RWPE2 (cell line): Measurements from ENCODE around the gene PINK1.

Experiments
- ATAC-seq: fragments of 200-7000 bp; cut with Tn5 transposase; 3 replicates; pipeline ENCODE4 v1.9.1; 2021; ENCODE audit warnings: low read depth
- DNase-seq: peaks from one replicate; pipeline ENCODE4 v3.0.0-alpha.2; 2020; ENCODE audit warnings: low spot score
- H3K27ac ChIP-seq: fragments of 450-650 bp; 2 replicates; pipeline ENCODE4 v1.5.1; 2017; ENCODE audit warnings: mild to moderate bottlenecking; ENCODE audit not compliant: poor library complexity, severe bottlenecking
- H3K27me3 ChIP-seq: fragments of 250-450 bp; sonication (Bioruptor Pico); 2 replicates; pipeline ENCODE4 v1.5.1; 2021; ENCODE audit warnings: mild to moderate bottlenecking, moderate library complexity; ENCODE audit not compliant: insufficient read depth, poor library complexity, severe bottlenecking
- H3K36me3 ChIP-seq: fragments of 250-450 bp; sonication (Bioruptor Pico); 2 replicates; pipeline ENCODE4 v1.5.1; 2020; ENCODE audit warnings: low read depth, mild to moderate bottlenecking, moderate library complexity
- H3K4me1 ChIP-seq: fragments of 250-450 bp; sonication (Bioruptor Pico); 2 replicates; pipeline ENCODE4 v1.5.1; 2021; ENCODE audit warnings: mild to moderate bottlenecking, moderate library complexity; ENCODE audit not compliant: insufficient read depth, poor library complexity, severe bottlenecking
- H3K4me3 ChIP-seq: fragments of 250-450 bp; sonication (Bioruptor Pico); 2 replicates; pipeline ENCODE4 v1.5.1; 2021; ENCODE audit warnings: mild to moderate bottlenecking, moderate library complexity; ENCODE audit not compliant: severe bottlenecking
- H3K9me3 ChIP-seq: fragments of 250-450 bp; sonication (Bioruptor Pico); 2 replicates; pipeline ENCODE4 v1.5.1; 2021; ENCODE audit warnings: mild to moderate bottlenecking, moderate library complexity; ENCODE audit not compliant: severe bottlenecking
- CTCF ChIP-seq: fragments of 450-650 bp; IDR thresholded peaks from one replicate; pipeline ENCODE4 v1.5.1; 2017; ENCODE audit warnings: mild to moderate bottlenecking, moderate library complexity; ENCODE audit not compliant: poor library complexity, severe bottlenecking

The PINK1 gene

DNA sequence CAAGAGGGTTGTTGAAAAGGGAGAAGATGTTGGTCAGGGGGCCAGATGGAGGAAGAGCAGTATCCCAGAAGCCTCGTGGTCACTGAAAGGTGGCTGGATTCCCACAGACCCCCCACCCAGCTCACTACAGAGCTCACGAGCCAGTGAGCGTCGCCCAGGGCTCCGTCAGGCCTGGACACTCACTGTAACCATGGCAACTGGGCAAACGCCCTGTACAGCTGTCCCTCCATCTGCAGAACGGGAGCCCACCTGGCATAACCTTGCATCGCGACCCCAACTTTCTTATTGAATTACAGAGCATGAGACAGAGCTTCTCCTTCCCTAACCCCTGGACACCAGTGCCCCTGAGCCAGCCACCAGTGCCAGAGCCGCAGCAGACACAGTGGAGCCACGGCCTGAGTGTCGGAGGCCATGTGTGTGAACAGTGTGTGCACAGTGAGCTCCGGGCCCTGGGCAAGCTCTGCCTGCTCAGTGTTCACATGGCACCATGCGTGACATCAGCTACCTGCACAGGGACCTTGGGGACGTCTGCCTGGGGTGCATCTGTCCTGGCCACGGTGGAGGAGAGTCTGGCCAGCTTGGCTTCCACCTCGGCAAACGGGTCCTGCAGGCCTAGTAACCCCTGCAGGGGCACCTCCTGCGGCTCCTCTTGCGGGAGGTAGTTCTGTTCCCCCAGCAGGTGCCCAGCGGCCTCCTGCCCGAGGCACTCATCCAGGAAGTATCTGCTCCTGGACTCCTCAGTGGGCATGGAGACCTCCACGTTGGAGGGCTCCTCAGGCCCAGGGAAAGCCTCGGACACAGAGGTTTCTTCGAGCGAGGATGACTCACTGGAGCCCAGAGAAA lies 53.8 kb downstream of the PINK1 start:
- Histone ChIP-seq H3K27ac (no peak overlapping the region), H3K4me3 (no peak overlapping the region), H3K36me3 (no peaks in the 10 kb centered on the region), H3K4me1 (no peaks in the 10 kb centered on the region), H3K27me3 (no peaks in the 10 kb centered on the region), H3K9me3 (no peaks in the 10 kb centered on the region)
- DNase-seq (no peak), ATAC-seq (no peak)
- TF ChIP-seq CTCF: no peak

DNA sequence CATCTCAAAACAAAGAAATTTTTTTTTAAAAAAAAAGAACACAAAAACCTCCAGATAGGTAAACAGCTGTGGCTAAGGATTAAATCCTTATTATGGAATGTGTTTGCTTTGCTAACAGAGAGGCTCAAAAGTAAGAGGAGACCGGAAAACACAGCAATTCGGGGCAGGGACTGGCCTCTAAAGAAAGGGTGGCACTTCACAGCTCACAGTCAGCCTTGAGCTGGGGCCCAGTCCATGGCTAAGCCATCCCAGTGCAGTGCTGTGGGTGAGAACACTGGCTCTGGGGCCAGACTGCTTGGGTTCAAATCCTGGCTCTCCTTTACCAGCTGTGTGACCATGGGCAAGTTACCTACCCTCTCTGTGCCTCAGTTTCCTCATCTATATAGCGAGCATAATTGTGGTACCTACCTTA lies 56.4 kb downstream of the PINK1 start:
- DNase-seq (no peak), ATAC-seq (no peak)
- Histone ChIP-seq H3K4me1 (no peaks in the 10 kb centered on the region), H3K4me3 (no peak overlapping the region), H3K27ac (no peak overlapping the region), H3K9me3 (no peaks in the 10 kb centered on the region), H3K27me3 (no peaks in the 10 kb centered on the region), H3K36me3 (no peaks in the 10 kb centered on the region)
- TF ChIP-seq CTCF: no peak

DNA sequence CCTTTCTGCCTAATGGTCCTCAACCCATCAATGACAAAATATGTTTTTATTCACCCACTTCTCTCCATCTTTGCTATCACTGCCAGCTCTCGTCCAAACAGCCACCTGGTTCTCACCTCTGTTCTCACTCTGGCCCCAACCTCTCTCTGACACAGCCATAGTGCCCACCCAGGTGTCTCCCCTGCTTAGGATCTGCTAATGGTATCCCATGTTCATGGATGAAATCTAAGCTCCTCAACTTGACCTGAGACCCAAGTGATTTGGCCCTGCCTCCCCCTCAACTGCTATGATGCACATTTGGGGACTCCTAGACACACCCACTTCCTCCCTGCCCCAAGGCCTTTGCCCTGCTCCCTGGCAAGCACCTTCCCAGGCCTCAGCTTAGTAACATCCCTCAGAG lies 58.6 kb downstream of the PINK1 start:
- Histone ChIP-seq H3K36me3 (no peaks in the 10 kb centered on the region), H3K4me1 (peaks cover under 1% of the 10 kb centered on the region), H3K27ac (no peak overlapping the region), H3K4me3 (no peak overlapping the region), H3K27me3 (no peaks in the 10 kb centered on the region), H3K9me3 (no peaks in the 10 kb centered on the region)
- DNase-seq: no peak
- TF ChIP-seq CTCF: no peak
- ATAC-seq: no peak

GRCh38 chr1:20693623-20694022 lies 60.4 kb downstream of the PINK1 start:
- ATAC-seq (no peak), DNase-seq (no peak)
- Histone ChIP-seq H3K36me3 (no peaks in the 10 kb centered on the region), H3K9me3 (no peaks in the 10 kb centered on the region), H3K27ac (no peak overlapping the region), H3K27me3 (no peaks in the 10 kb centered on the region), H3K4me3 (no peak overlapping the region), H3K4me1 (peaks cover 16% of the 10 kb centered on the region)
- TF ChIP-seq CTCF: no peak

- Histone ChIP-seq H3K4me1 (peaks cover 16% of the 10 kb centered on the region), H3K36me3 (no peaks in the 10 kb centered on the region), H3K4me3 (no peak overlapping the region), H3K27me3 (no peaks in the 10 kb centered on the region), H3K9me3 (no peaks in the 10 kb centered on the region), H3K27ac (no peak overlapping the region)
- no peak for TF ChIP-seq CTCF
- DNase-seq: no peak
- ATAC-seq: no peak
Observed at GRCh38 chr1:20695515-20695914, 62.3 kb downstream of the PINK1 start.
